Endothelial cell of umbilical vein (primary cell): ENCODE data around the gene VPS4A. TPM values are rescaled to one million over a fixed set of nuclear protein-coding genes. Genes with fewer than 3 reads are reported as not detected.

ENCODE experiments used
- BruUV-seq: library from RNA; stranded (reverse); fragments of 400-500 nt; replicated peaks from 2 replicates; lab custom pipeline; 2021; lab: Mats Ljungman, UMichigan
- CTCF ChIA-PET: fragments of 300-600, 350-600 bp; sonication (Branson Sonifier 250); formaldehyde crosslinking; loops from one replicate; lab custom pipeline; 2021; ENCODE audit warnings: antibody characterized with exemption, inconsistent platforms; lab: Charles Lee
- POLR2A ChIA-PET: fragments of 300-600, 350-600 bp; sonication (Branson Sonifier 250); formaldehyde crosslinking; loops from one replicate; lab custom pipeline; 2021; ENCODE audit warnings: antibody characterized with exemption, inconsistent platforms; lab: Charles Lee
- DNase-seq: peaks from one replicate; pipeline ENCODE4 v3.0.0-alpha.2; 2011; ENCODE audit warnings: low read depth, low spot score
- FAIRE-seq: peaks from 2 replicates; lab custom pipeline; 2011; peaks lifted over from hg19 to GRCh38; lab: Jason Lieb, UNC
- H2AFZ ChIP-seq: 2 replicates; pipeline ENCODE4 v1.6.0; 2012; ENCODE audit warnings: low read depth, low read length, control low read depth, inconsistent platforms
- H3K27ac ChIP-seq: 2 replicates; pipeline ENCODE4 v1.5.1; 2011; ENCODE audit warnings: low read depth, mild to moderate bottlenecking, control low read depth, low read length, moderate library complexity; ENCODE audit not compliant: insufficient read depth
- H3K27me3 ChIP-seq, 2 experiments: 2 replicates each; pipeline versions ENCODE4 v1.6.0 to v1.6.1; 2011; ENCODE audit warnings: low read length in 2 of 2, mixed read lengths in 1 of 2; ENCODE audit not compliant: control insufficient read depth in 2 of 2, insufficient read depth in 2 of 2
- H3K36me3 ChIP-seq, 2 experiments: 2 replicates in 1 of 2; 3 replicates in 1 of 2; pipeline ENCODE4 v1.5.1; 2011; ENCODE audit warnings: low read length in 2 of 2, mild to moderate bottlenecking in 1 of 2, moderate library complexity in 1 of 2; ENCODE audit not compliant: control insufficient read depth in 2 of 2, insufficient read depth in 2 of 2; ENCODE audit errors: extremely low read depth in 1 of 2
- H3K4me1 ChIP-seq: 3 replicates; pipeline ENCODE4 v1.5.1; 2011; ENCODE audit warnings: mild to moderate bottlenecking, low read length; ENCODE audit not compliant: control insufficient read depth, insufficient read depth; ENCODE audit errors: extremely low read depth
- H3K4me2 ChIP-seq: 2 replicates; pipeline ENCODE4 v1.6.1; 2011; ENCODE audit warnings: low read length, control low read depth, mixed read lengths; ENCODE audit not compliant: insufficient read depth
- H3K4me3 ChIP-seq, 3 experiments: fragments of 200-600 bp in 1 of 3; sonication (generic), shearing (Covaris generic) in 1 of 3; replicated peaks in 1 of 3; 2 replicates each; pipeline ENCODE4 v1.5.1; 2011 to 2016; ENCODE audit warnings: control low read depth in 3 of 3, low read length in 3 of 3, mild to moderate bottlenecking in 2 of 3, inconsistent platforms in 1 of 3, low read depth in 1 of 3, moderate library complexity in 1 of 3; ENCODE audit not compliant: insufficient read depth in 1 of 3
- H3K79me2 ChIP-seq: 2 replicates; pipeline ENCODE4 v1.6.0; 2012; ENCODE audit warnings: low read length, inconsistent platforms; ENCODE audit not compliant: control insufficient read depth, insufficient read depth
- H3K9ac ChIP-seq: replicated peaks from 2 replicates; pipeline ENCODE3; 2011; ENCODE audit warnings: low read length, control low read depth; ENCODE audit not compliant: insufficient read depth; ENCODE audit errors: extremely low read depth
- H3K9me1 ChIP-seq: replicated peaks from 3 replicates; pipeline ENCODE4 v1.6.0; 2011; ENCODE audit warnings: mild to moderate bottlenecking, low read length; ENCODE audit not compliant: control insufficient read depth, insufficient read depth; ENCODE audit errors: extremely low read depth
- H3K9me3 ChIP-seq: replicated peaks from 2 replicates; pipeline ENCODE4 v1.5.1; 2012; ENCODE audit warnings: low read length, inconsistent platforms; ENCODE audit not compliant: control insufficient read depth, insufficient read depth
- H4K20me1 ChIP-seq: replicated peaks from 2 replicates; pipeline ENCODE3; 2011; ENCODE audit warnings: mild to moderate bottlenecking, low read length; ENCODE audit not compliant: control insufficient read depth, insufficient read depth; ENCODE audit errors: extremely low read depth
- EZH2 ChIP-seq: IDR thresholded peaks from 2 replicates; pipeline ENCODE4 v1.6.1; 2012; ENCODE audit warnings: borderline replicate concordance, low read depth, mild to moderate bottlenecking, moderate library complexity, low read length, inconsistent platforms; ENCODE audit not compliant: severe bottlenecking
- FOS ChIP-seq: IDR thresholded peaks from 2 replicates; pipeline ENCODE4 v1.6.1; 2011; ENCODE audit warnings: mild to moderate bottlenecking, low read length, moderate library complexity, borderline replicate concordance; ENCODE audit not compliant: insufficient read depth
- GATA2 ChIP-seq: IDR thresholded peaks from 2 replicates; pipeline ENCODE4 v1.7.0; 2011; ENCODE audit warnings: low read depth, mild to moderate bottlenecking, moderate library complexity, mixed read lengths, low read length; ENCODE audit not compliant: insufficient read length, insufficient read depth
- JUN ChIP-seq: IDR thresholded peaks from 2 replicates; pipeline ENCODE4 v1.6.1; 2011; ENCODE audit warnings: borderline replicate concordance, low read depth; ENCODE audit not compliant: insufficient read length, insufficient read depth
- MAX ChIP-seq: IDR thresholded peaks from 2 replicates; pipeline ENCODE4 v1.6.1; 2011; ENCODE audit not compliant: insufficient read depth, insufficient read length
- MYC ChIP-seq: IDR thresholded peaks from one replicate; pipeline ENCODE4 v1.6.1; 2011; ENCODE audit warnings: mild to moderate bottlenecking, low read depth, low read length
- POLR2A ChIP-seq: IDR thresholded peaks from 2 replicates; pipeline ENCODE4 v1.6.1; 2012; ENCODE audit warnings: low read depth, mild to moderate bottlenecking, control low read depth, low read length
- POLR2AphosphoS5 ChIP-seq: IDR thresholded peaks from 2 replicates; pipeline ENCODE4 v1.6.1; 2012; ENCODE audit warnings: low read depth, mild to moderate bottlenecking, control low read depth, low read length, moderate library complexity; ENCODE audit not compliant: insufficient read depth
- dilution Hi-C: fragments of 300-500 bp; cut with MboI; formaldehyde crosslinking; loops from one replicate; pipeline ENCODE4 v1.15.0; 2019; ENCODE audit warnings: low sequenced_read_pairs; ENCODE audit not compliant: extremely low pct_ligation_motif_present
- intact Hi-C: fragments of 100-400 bp; cut with micrococcal nuclease; formaldehyde crosslinking; loops from one replicate; pipeline ENCODE4 v1.10.0; 2022
- polyA plus RNA-seq, 4 experiments: library from polyadenylated mRNA; depleted of rRNA in 3 of 4; stranded (reverse) in 3 of 4; unstranded in 1 of 4; fragments of >200 nt; gene quantifications; 2 replicates each; pipeline versions ENCODE4 v1.2.1 to v1.2.3, GENCODE V29; 2011 to 2012; ENCODE audit warnings: missing spikeins in 1 of 4
- total RNA-seq: library from RNA; stranded (reverse); gene quantifications from 2 replicates; pipeline ENCODE4 v1.2.3, GENCODE V29; 2021
- TF ChIP-seq, protein P1 (sequence below), 2 donors: IDR thresholded peaks; 1 replicate in 1 of 2; 2 replicates in 1 of 2; pipeline ENCODE4 v1.5.1; 2011; ENCODE audit warnings: low read length in 2 of 2, mild to moderate bottlenecking in 2 of 2, moderate library complexity in 2 of 2, control low read depth in 1 of 2, inconsistent platforms in 1 of 2, low read depth in 1 of 2; ENCODE audit not compliant: insufficient read depth in 1 of 2; ENCODE audit errors: extremely low read depth in 1 of 2

The VPS4A gene
- total and polyA plus RNA-seq, 2 donors (not counting 3 experiments of a cell fraction or from before 2014, with no cell fraction given): 22.3 to 34.8 TPM

DNA sequence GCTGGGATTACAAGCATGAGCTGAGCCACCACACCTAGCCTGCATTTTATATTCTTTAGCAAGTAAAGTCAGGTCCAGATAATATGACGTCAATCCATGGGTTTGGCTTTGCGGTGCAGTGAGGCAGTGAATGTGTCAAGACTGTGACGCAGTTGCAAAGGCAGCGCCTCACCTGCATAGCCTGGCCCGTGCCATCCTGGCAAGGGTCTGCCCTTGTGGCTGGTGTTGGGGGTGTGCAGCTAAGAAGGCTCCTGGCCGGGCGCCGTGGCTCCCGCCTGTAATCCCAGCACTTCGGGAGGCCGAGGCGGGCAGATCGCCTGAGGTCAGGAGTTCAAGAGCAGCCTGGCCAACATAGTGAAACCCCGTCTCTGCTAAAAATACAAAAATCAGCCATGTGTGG lies 12.3 kb downstream of the VPS4A start:
- Histone ChIP-seq H3K9ac (no peak overlapping the region), H2AFZ (no peak overlapping the region), H3K9me1 (no peaks in the 10 kb centered on the region), H3K36me3 (peaks cover 20 to 46% of the 10 kb centered on the region in 2 experiments), H3K4me2 (no peak overlapping the region), H3K4me1 (peaks cover 3% of the 10 kb centered on the region), H3K27me3 (no peaks in the 10 kb centered on the region), H3K27ac (no peak overlapping the region), H3K9me3 (no peaks in the 10 kb centered on the region), H4K20me1 (no peaks in the 10 kb centered on the region), H3K4me3 (no peak overlapping the region), H3K79me2 (peaks cover 36% of the 10 kb centered on the region)
- BruUV-seq: no TSS peak
- dilution Hi-C loops (no loop called here), intact Hi-C loops (no loop called here)
- CTCF ChIA-PET: no interaction called here
- FAIRE-seq (no peak), DNase-seq (no peak)
- POLR2A ChIA-PET: interaction anchor here (0.6 kb wide), 1 partner anchor 373 kb away, joined by 3 read pairs; no protein-coding TSS in a partner anchor
- TF ChIP-seq MAX: no peak
- no peak for TF ChIP-seq POLR2AphosphoS5
- TF ChIP-seq JUN: no peak
- TF ChIP-seq GATA2: no peak
- TF ChIP-seq FOS: no peak
- TF ChIP-seq, protein P1, sequence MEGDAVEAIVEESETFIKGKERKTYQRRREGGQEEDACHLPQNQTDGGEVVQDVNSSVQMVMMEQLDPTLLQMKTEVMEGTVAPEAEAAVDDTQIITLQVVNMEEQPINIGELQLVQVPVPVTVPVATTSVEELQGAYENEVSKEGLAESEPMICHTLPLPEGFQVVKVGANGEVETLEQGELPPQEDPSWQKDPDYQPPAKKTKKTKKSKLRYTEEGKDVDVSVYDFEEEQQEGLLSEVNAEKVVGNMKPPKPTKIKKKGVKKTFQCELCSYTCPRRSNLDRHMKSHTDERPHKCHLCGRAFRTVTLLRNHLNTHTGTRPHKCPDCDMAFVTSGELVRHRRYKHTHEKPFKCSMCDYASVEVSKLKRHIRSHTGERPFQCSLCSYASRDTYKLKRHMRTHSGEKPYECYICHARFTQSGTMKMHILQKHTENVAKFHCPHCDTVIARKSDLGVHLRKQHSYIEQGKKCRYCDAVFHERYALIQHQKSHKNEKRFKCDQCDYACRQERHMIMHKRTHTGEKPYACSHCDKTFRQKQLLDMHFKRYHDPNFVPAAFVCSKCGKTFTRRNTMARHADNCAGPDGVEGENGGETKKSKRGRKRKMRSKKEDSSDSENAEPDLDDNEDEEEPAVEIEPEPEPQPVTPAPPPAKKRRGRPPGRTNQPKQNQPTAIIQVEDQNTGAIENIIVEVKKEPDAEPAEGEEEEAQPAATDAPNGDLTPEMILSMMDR (IDR thresholded peaks at IDR 0.05; ENCODE audit: extremely low read depth in 1 of 2, insufficient read depth in 1 of 2, low read depth in 1 of 2, low read length in 2 of 2): no peak
- TF ChIP-seq MYC: no peak
- no peak for TF ChIP-seq EZH2
- no peak for TF ChIP-seq POLR2A
